Omental fat pad (tissue), 4 donors: ENCODE results near the gene RRM1. TPM values are rescaled to one million over a fixed set of nuclear protein-coding genes. Genes with fewer than 3 reads are reported as not detected.
"Not testable (repeated sequence)": the region's sequence is repeated elsewhere in the genome, so short reads cannot be mapped to it uniquely, and the experiment has no call there.

Source experiments
- ATAC-seq: fragments of 150-250 bp; one replicate; pipeline ENCODE4 v1.9.1; 2016; ENCODE audit warnings: mild to moderate bottlenecking, moderate library complexity; ENCODE audit not compliant: low FRiP score
- DNase-seq: peaks from one replicate; pipeline ENCODE4 v3.0.0-alpha.2; 2019; ENCODE audit warnings: low spot score
- total RNA-seq, 4 donors: library from RNA; depleted of rRNA; stranded (reverse); fragments of >200 nt; gene quantifications; one replicate each; pipeline ENCODE4 v1.1.0, GENCODE V29; 2016
- TF ChIP-seq, protein P1 (sequence below), 3 donors: fragments of 450-650 bp; IDR thresholded peaks; one replicate each; pipeline ENCODE4 v1.5.1; 2016 to 2017; ENCODE audit warnings: antibody characterized with exemption in 3 of 3, mild to moderate bottlenecking in 3 of 3, moderate library complexity in 2 of 3

Gene RRM1
- total RNA-seq: 10 to 100 TPM; 26.0 to 42.4 (median 36.6) TPM

GRCh38 chr11:4094348-4095291, at the start of gene RRM1:
RRM1 (plus strand) TSS chr11:4094799; CDS start chr11:4095013, 214 bp downstream.
- ATAC-seq: peak; percentile 96
- peak; percentile 75 for DNase-seq
- TF ChIP-seq, protein P1, sequence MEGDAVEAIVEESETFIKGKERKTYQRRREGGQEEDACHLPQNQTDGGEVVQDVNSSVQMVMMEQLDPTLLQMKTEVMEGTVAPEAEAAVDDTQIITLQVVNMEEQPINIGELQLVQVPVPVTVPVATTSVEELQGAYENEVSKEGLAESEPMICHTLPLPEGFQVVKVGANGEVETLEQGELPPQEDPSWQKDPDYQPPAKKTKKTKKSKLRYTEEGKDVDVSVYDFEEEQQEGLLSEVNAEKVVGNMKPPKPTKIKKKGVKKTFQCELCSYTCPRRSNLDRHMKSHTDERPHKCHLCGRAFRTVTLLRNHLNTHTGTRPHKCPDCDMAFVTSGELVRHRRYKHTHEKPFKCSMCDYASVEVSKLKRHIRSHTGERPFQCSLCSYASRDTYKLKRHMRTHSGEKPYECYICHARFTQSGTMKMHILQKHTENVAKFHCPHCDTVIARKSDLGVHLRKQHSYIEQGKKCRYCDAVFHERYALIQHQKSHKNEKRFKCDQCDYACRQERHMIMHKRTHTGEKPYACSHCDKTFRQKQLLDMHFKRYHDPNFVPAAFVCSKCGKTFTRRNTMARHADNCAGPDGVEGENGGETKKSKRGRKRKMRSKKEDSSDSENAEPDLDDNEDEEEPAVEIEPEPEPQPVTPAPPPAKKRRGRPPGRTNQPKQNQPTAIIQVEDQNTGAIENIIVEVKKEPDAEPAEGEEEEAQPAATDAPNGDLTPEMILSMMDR (IDR thresholded peaks at IDR 0.05): no peak

DNA sequence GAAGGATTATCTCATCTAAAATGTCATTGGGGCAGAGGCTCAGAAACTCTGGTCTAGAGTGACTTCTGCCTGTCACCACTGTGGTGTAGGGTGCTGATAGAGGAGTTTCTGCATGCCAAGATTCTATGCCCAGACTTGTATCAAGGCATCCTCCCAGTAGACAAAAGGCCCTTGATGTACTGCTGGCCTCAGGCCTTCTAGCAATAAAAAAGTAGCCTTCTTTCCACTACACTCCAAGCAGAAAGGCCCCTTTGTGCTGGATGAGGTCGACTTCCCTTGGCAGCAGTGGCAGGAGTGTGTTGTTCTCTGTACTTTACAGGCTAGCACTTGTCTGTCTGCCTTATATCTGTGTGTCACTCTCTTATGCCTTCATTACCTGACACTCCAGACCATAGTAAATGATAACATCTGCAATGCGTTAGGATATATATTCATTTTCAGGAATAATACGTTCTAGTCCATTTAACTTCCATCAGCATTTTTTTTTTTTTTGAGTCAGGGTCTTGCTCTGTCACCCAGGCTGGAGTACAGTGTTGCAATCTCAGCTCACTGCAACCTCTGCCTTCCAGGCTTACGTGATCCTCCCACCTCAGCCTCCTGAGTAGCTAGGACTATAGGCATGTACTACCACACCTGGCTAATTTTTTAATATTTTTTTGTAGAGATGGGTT, 49.5 kb upstream of the RRM1 start:
- no peak for DNase-seq
- TF ChIP-seq, protein P1 (IDR thresholded peaks at IDR 0.05): no peak
- no peak for ATAC-seq

- no peak for DNase-seq
- TF ChIP-seq, protein P1 (IDR thresholded peaks at IDR 0.05): no peak
- ATAC-seq: no peak
Observed at GRCh38 chr11:4048340-4048739, 46.3 kb upstream of the RRM1 start.

GRCh38 chr11:4049006-4049405, 45.6 kb upstream of the RRM1 start:
- ATAC-seq: no peak
- no peak for DNase-seq
- TF ChIP-seq, protein P1 (IDR thresholded peaks at IDR 0.05): no peak

DNA sequence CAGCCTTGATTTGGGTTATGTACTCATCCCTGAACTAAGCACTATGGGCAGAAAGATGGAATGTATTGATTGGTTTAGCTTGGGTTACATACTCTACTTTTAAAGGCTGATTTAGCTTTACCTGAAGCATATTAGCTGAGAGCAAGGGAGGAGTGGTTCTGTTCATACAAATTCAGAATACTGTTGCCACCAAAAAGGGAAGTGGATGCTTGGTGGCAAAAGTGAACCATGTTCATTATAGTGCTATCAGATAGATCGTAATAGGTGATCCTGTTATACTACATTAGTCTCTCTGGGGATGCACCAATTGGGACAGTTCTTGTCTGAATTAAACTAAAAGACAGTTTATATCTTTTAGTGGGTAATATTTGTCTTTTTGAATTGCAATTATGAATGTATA, 44.5 kb upstream of the RRM1 start:
- ATAC-seq (no peak), DNase-seq (no peak)
- TF ChIP-seq, protein P1 (IDR thresholded peaks at IDR 0.05): no peak

DNA sequence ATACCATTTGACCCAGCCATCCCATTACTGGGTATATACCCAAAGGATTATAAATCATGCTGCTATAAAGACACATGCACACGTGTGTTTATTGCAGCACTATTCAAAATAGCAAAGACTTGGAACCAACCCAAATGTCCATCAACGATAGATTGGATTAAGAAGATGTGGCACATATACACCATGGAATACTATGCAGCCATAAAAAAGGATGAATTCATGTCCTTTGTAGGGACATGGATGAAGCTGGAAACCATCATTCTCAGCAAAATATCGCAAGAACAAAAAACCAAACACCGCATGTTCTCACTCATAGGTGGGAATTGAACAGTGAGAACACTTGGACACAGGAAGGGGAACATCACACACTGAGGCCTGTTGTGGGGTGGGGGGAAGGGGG, 41.4 kb upstream of the RRM1 start:
- ATAC-seq: not testable (repeated sequence)

GRCh38 chr11:4054643-4055042, 40.0 kb upstream of the RRM1 start:
- TF ChIP-seq, protein P1 (IDR thresholded peaks at IDR 0.05): no peak
- ATAC-seq: no peak
- DNase-seq: no peak

More for the DNA sequence above, 41.4 kb upstream of the RRM1 start:
- not testable (repeated sequence) for DNase-seq
